GM18508 (cell line): ENCODE results near the gene ST6GALNAC4.

ENCODE experiments used
- ATAC-seq: cut with Tn5 transposase; IDR thresholded peaks from one replicate; pipeline ENCODE4 v1.9.1; 2021; ENCODE audit warnings: moderate number of reproducible peaks; ENCODE audit not compliant: insufficient read depth, unreplicated experiment

Gene ST6GALNAC4

DNA sequence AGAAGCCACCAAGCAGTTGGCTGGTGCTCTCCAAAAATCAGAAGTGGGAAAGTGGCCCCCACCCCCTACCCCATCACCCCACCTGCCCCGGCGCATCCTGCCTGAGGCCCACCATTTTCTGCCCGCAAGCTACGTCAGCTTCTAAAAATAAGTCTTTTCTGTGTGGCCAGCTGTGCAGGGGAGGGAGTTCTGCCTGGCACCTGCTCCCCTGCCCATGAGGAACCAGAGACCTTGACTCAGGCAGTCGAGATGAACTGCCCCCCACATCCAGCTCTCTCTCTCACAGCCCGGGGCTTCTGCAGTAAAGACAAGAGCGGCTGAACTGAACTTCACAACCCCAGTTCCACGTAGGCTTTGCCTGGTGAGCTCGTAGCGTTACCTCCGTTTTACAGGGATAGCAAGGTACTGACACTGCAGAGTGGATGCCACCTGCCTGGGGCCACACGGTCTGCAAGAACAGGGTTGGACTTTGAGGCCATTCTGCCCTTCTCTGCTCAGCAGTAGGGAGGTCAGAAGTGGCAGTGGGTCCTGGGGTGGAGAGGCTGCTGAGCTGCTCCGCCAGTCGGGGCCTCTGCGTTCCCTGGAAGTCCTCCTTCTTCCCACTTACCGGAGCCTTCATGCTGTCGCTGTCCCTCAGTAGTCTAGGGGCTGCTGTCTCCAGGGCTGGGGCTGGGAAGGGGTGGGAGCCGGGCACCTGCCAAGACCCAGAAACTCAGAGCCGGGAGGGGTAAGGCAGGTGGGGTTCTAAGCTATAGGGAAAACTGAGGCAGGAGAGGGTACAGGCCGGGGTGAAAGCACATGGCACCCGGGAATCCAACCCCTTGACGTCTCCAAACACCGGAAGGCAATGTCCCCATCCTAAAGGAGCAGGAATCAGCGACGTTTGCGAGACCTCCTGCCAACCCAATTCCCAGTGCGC, 781 bp downstream of the ST6GALNAC4 start:
- ATAC-seq, result no peak

- no peak for ATAC-seq
These were observed 1.5 kb downstream of the ST6GALNAC4 start for GRCh38 chr9:127915325-127915752.

- no peak for ATAC-seq
These were observed 3.2 kb downstream of the ST6GALNAC4 start for GRCh38 chr9:127913682-127914081.

DNA sequence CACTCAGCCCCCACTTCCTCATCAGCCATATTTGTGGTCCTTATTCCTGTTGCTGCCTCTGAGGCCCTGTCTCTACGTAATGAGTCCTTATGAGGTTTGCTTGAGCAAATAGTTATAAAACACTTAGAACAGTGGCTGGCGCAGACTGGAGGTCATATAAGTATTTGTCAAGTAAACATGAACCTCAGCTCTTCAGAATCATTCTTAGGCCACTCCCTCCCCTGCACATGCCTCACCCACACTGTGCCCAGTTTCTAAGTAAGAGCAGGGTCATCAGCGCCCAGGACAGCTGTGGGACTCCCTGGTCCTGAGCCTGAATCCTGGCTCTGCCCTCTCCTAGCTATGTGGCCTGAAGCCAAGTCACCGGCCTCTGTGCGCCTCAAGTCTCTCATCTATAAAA, 4.0 kb downstream of the ST6GALNAC4 start:
- ATAC-seq, result no peak

- ATAC-seq, result no peak
These were observed 4.5 kb downstream of the ST6GALNAC4 start for GRCh38 chr9:127912296-127912695.

- no peak for ATAC-seq
These were observed 6.1 kb downstream of the ST6GALNAC4 start for GRCh38 chr9:127910613-127911205.

- ATAC-seq, result no peak
These were observed 7.0 kb downstream of the ST6GALNAC4 start for GRCh38 chr9:127909839-127910273.

DNA sequence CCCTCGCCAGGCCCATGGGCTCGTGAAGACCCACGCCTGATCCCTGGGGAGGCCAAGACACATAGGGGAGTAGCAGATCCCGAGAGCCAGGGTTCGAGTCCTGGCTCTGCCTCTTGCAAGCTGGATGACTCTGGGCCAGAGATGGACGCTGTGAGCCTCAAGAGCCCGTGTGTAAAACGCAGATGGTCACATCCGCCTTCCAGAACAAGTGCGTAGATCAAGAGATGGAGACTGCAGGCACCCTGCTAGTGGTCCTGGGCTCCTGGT, 8.2 kb downstream of the ST6GALNAC4 start:
- no peak for ATAC-seq

DNA sequence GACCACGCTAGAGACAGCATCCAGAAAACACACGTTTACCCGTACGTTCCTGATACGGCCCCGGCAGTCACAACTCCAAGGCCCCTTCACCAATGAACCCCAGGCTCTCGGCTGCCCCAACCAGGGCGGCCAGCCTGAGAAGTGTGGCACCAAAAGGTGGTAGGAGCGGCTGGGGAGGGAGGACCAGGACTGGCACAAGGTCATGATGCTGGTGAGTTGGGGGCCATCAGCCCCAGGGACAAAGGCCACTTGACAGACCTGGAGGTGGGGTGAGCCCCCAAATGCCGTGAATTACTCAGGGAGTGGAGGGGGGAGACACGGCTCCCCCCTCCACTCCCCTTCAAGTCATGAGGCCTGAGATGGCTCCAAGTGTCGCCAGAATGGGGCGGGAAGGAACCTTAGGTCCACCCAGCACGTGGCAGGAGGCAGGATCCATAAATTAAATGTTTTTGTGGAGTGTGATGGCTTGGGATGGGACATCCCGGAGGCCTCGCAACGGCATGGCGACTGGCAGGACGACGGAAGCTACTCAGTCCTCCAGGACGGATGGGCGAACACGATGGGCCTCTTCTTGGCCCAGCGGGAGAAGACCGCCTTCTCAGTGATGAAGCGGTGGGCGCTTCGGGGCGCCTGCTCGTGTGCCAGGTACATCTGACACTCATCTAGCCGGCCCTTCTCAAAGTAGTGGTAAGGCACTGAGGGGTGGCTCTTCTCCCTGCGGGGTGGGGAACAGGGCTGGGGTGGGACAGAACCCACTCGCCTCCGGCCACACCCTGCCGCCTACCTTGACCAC, 8.8 kb downstream of the ST6GALNAC4 start:
- no peak for ATAC-seq

- no peak for ATAC-seq
These were observed 11.1 kb downstream of the ST6GALNAC4 start for GRCh38 chr9:127905788-127906191.

DNA sequence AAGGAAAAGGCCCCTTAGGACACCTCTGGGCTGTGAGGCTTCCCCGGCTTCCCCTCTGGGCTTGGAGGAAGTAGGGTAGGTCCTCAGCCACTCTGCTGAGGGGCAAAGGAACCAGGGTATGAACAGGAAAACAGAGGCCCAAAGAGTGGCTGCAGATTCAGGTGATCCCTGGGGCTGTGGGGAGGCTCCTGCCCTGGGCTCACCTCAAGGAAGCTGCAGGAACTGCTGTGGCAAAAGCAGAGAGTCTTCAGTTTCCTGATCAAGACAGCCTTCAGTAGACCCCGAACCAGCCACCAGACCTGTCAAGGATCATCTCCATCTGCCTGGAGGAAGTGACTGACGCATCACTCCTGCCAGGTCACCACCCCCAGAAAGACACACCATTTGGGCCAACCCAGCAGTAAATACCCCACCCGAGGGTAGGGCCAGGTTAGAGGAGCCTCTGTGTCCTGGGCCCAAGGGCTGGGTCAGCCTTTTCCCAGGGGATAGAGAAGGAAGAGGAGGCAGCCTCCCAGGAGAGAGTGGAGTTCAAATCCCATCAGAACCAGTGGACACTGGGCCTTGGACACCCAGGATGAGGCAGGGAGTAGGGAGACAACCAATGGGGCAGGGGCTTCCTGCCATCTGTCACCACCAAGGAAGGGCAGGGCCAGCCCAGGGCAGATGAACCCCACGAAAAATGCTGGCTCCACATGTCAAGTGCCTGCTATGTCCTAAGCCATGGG, 11.7 kb downstream of the ST6GALNAC4 start:
- ATAC-seq, result no peak

- no peak for ATAC-seq
These were observed 12.3 kb downstream of the ST6GALNAC4 start for GRCh38 chr9:127904561-127905003.

DNA sequence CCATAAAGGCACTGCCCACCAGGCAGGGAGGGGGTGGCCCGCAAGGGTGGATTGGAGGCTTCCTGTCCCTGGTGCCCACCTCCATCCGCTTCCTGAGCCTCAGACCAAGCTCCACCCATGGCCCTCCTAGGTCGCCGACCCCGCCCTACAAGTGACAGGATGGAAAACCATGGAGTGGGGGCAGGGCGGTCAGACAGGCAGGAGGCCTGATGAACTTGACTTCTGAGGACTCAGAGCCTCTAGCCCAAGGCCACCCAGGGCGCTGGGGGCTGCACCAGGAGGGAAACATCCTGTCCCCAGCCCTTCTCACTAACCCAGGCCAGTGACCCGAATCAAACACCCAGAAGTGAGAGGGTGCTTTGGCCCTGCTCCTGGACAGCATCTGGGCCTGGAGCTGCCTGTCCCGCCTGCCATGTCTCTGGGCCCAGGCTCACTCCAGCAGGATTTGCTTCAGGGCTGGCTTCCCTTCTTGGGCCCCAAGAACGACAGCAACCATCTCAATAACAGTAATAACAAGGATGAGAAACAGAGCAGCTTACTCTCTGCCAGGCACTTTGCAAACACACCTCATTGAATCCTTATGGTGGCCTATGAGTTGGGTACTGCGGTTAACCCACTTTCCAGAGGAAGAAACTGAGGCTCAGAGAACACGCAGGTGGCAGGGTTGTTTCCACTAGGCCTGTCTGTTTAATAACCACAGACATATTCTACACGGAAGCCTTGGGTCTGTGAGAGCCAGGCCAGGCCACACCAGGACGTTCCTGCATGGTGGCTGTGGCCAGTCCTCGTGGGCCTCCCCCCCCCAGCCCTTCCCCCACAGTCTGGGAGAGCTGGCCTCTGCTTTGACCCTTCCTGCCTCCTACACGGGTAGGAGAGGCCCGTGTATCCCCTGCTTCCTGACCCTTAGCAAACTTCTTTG, 13.0 kb downstream of the ST6GALNAC4 start:
- ATAC-seq, result no peak

DNA sequence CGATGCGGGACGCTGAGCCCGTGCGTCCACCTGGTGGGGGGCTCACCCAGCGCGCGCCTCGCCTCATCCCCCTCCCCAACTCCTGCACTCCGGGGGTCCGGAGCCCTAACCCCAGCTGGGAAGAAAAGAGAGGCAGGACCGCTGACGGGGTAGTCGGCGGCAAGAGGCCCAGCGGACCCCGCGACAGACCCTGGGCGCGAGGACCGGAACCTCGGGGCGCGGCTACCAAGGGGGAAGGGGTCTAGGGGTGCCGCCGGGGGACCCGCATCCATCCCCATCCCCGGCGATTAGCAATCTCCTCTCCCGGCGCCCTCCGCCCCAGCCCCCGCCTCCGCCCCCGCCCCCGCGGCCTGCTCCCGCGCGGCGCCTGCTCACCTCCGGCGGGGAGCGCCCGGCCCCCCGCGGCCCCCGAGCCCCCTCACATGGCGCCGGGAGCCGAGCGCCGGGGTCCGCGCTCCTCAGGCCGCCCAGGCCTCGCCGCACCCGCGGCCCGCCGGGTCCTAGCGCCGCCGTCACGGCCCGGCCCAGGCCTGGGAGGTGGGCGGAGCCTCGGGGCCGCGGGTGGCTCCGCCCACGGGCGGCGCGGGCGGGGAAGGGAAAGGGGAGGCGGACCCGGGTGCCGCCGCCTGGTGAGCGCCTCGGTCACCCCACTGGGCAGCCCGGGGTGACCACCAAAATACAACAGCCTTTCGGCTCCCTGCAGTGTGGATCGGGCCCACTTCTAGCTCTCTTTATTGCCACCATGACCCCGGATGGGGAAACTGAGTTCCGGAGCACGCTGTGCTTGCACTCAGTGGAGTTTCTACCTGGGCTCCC, 17.5 kb downstream of the ST6GALNAC4 start, which contains the start of gene ST6GALNAC6:
TSS of gene ST6GALNAC6 (minus strand) at position 476 of the 816 bp plus-strand sequence. CDS start 1,622 bp downstream, outside the sequence.
- ATAC-seq, result no peak

DNA sequence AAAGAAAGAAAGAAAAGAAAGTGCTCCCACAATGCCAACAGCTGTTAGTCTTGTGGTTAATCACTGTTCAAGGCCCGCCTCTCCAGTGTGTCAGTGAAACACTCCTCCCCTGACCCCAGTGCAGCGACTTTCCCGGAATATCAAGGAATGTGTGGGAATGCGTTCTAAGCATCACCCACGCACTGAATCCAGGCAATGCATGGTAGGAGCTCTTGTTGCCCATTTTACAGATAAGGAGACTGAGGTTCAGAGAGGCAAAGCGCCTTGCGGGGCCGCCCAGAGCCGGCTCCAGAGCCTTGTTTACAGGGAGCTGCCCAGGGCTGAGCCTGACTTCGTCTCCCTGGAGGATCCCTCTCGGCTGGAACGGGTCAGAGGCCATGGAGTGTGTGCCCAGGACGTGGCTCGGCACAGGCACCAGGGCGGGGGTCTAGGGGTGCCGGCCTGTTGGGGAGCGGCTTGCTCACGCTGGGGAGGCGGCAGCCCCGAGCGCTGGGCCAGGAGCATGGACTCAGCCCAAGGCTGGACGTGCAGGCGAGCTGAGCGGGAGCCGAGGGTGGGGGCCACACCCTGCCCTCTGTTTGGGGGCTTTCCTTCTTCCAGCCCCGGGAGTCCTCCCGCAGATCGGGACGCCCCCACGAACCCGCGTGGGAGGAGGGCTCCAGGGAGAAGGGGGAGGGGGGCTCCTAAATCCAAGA, 18.3 kb downstream of the ST6GALNAC4 start:
- ATAC-seq, result no peak

- no peak for ATAC-seq
These were observed 19.6 kb downstream of the ST6GALNAC4 start for GRCh38 chr9:127897193-127897692.

GRCh38 chr9:127896395-127897192, 20.2 kb downstream of the ST6GALNAC4 start:
- ATAC-seq, result no peak
